Esophagus squamous epithelium (tissue), 5 donors: ENCODE results near the gene IP6K3. TPM values are rescaled to one million over a fixed set of nuclear protein-coding genes. Genes with fewer than 3 reads are reported as not detected.

Experiments
- DNase-seq: peaks from one replicate; lab custom pipeline; 2025; lab: John Stamatoyannopoulos, UW
- H3K27ac ChIP-seq, 4 donors: fragments of 200-600 bp; sonication (generic); one replicate each; pipeline ENCODE4 v1.5.1; 2016 to 2019; ENCODE audit warnings: mild to moderate bottlenecking in 1 of 4
- H3K27me3 ChIP-seq, 4 donors: fragments of 200-600 bp; sonication (generic); 1 replicate in 3 of 4; 2 replicates in 1 of 4; pipeline versions ENCODE4 v1.5.1 to v1.6.0; 2017 to 2021; ENCODE audit warnings: antibody characterized with exemption in 1 of 4
- H3K36me3 ChIP-seq, 3 donors: fragments of 200-600 bp; sonication (generic); one replicate each; pipeline ENCODE4 v1.5.1; 2016 to 2019
- H3K4me1 ChIP-seq, 3 donors: fragments of 200-600 bp; sonication (generic); one replicate each; pipeline ENCODE4 v1.5.1; 2017 to 2019
- H3K4me3 ChIP-seq, 4 donors: fragments of 200-600 bp; sonication (generic); 1 replicate in 3 of 4; 2 replicates in 1 of 4; pipeline ENCODE4 v1.5.1; 2016 to 2019; ENCODE audit warnings: mild to moderate bottlenecking in 2 of 4, moderate library complexity in 1 of 4
- H3K9me3 ChIP-seq, 3 donors: fragments of 200-600 bp; sonication (generic); one replicate each; pipeline ENCODE4 v1.5.1; 2016 to 2019
- POLR2A ChIP-seq, 4 donors: fragments of 450-650 bp; IDR thresholded peaks; one replicate each; pipeline ENCODE4 v1.6.1; 2017; ENCODE audit warnings: antibody characterized with exemption in 4 of 4, mild to moderate bottlenecking in 4 of 4, moderate library complexity in 3 of 4
- WGBS, 2 donors: methylation state at CpG; one replicate each; pipeline ENCODE4 v1.1.5; 2018; 5-methylcytosine and 5-hydroxymethylcytosine counted together
- intact Hi-C: fragments of 100-400 bp; cut with DNase I; formaldehyde crosslinking; loops from one replicate; pipeline ENCODE4 v1.15.0; 2022
- total RNA-seq, 4 donors: library from RNA; depleted of rRNA; stranded (reverse); fragments of >200 nt; gene quantifications; one replicate each; pipeline ENCODE4 v1.1.0, GENCODE V29; 2016
- TF ChIP-seq, protein P1 (sequence below), 6 experiments: fragments of 450-650 bp in 4 of 6; fragments of 200-600 bp in 2 of 6; sonication (generic) in 2 of 6; IDR thresholded peaks; one replicate each; pipeline ENCODE4 v1.5.1; 2016 to 2019; ENCODE audit warnings: antibody characterized with exemption in 6 of 6, mild to moderate bottlenecking in 4 of 6, moderate library complexity in 4 of 6
- donor health status: DM: yes; HTN: yes; CAD: no.

The IP6K3 gene
- total RNA-seq, 4 donors from 2014 or later: 0.75 to 5.5 (median 1.7) TPM; not detected in 1

- 33 to 43% methylated on average over 5 of the region's 5 CpGs for WGBS, 2 donors
- H3K9me3 ChIP-seq: no peaks in the 10 kb centered on the region
- H3K27ac ChIP-seq: peak overlapping the region; percentile 33 to 74 (median 52)
- intact Hi-C loops: loop anchor here (5.0 kb wide), 1 partner anchor 112 kb away; no protein-coding TSS in a partner anchor
- DNase-seq: no peak
- no peak for TF ChIP-seq POLR2A (IDR thresholded peaks at IDR 0.05)
- TF ChIP-seq, protein P1, sequence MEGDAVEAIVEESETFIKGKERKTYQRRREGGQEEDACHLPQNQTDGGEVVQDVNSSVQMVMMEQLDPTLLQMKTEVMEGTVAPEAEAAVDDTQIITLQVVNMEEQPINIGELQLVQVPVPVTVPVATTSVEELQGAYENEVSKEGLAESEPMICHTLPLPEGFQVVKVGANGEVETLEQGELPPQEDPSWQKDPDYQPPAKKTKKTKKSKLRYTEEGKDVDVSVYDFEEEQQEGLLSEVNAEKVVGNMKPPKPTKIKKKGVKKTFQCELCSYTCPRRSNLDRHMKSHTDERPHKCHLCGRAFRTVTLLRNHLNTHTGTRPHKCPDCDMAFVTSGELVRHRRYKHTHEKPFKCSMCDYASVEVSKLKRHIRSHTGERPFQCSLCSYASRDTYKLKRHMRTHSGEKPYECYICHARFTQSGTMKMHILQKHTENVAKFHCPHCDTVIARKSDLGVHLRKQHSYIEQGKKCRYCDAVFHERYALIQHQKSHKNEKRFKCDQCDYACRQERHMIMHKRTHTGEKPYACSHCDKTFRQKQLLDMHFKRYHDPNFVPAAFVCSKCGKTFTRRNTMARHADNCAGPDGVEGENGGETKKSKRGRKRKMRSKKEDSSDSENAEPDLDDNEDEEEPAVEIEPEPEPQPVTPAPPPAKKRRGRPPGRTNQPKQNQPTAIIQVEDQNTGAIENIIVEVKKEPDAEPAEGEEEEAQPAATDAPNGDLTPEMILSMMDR (IDR thresholded peaks at IDR 0.05): no peak
- H3K4me1 ChIP-seq: peaks cover 28 to 64% (median 56%) of the 10 kb centered on the region in 3 donors
- peaks cover 0 to 42% (median 3%) of the 10 kb centered on the region in 3 donors for H3K36me3 ChIP-seq
- no peaks in the 10 kb centered on the region for H3K27me3 ChIP-seq
- H3K4me3 ChIP-seq: no peak overlapping the region
Observed at GRCh38 chr6:33699739-33700138, 47.0 kb downstream of the IP6K3 start.

DNA sequence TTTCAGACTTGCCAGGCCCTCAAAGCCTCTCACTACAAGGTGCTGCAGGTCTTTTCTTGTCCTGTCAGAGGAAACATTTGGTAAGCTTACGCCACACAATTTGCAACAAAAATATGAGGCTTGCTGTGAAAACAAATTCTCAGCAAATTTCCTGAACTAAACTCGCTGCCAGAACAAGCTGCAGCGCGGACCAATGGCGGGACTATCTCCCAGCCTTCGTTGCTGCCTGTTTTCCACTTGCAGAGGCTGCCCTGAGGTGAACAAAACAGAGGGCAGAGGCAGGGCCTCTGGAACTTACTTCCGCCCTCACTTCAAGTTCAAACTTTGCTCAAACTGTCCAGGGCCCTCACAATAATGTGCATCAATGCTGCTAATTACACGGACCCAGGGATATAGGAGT, 47.6 kb downstream of the IP6K3 start:
- intact Hi-C loops: no loop called here
- Histone ChIP-seq H3K36me3 (peaks cover 0 to 38% (median 3%) of the 10 kb centered on the region in 3 donors), H3K27ac (peak overlapping the region; percentile 33 to 74 (median 52)), H3K9me3 (no peaks in the 10 kb centered on the region), H3K4me1 (peaks cover 34 to 70% (median 62%) of the 10 kb centered on the region in 3 donors), H3K4me3 (no peak overlapping the region), H3K27me3 (no peaks in the 10 kb centered on the region)
- no peak for TF ChIP-seq POLR2A (IDR thresholded peaks at IDR 0.05)
- TF ChIP-seq, protein P1 (IDR thresholded peaks at IDR 0.05): no peak
- no peak for DNase-seq
- 53 to 56% methylated on average over 7 to 8 of the region's 8 CpGs for WGBS, 2 donors

GRCh38 chr6:33698494-33698893, 48.2 kb downstream of the IP6K3 start:
- TF ChIP-seq, protein P1 (IDR thresholded peaks at IDR 0.05): no peak
- TF ChIP-seq POLR2A (IDR thresholded peaks at IDR 0.05): no peak
- intact Hi-C loops: no loop called here
- 53 to 55% methylated on average over 8 to 9 of the region's 10 CpGs for WGBS, 2 donors
- peaks cover 38 to 77% (median 67%) of the 10 kb centered on the region in 3 donors for H3K4me1 ChIP-seq
- no peak for DNase-seq
- peak overlapping the region; percentile 42 to 74 (median 59) for H3K27ac ChIP-seq
- H3K9me3 ChIP-seq: no peaks in the 10 kb centered on the region
- no peaks in the 10 kb centered on the region for H3K27me3 ChIP-seq
- peaks cover 2 to 42% (median 3%) of the 10 kb centered on the region in 3 donors for H3K36me3 ChIP-seq
- H3K4me3 ChIP-seq: no peak overlapping the region

- no peak for TF ChIP-seq POLR2A (IDR thresholded peaks at IDR 0.05)
- TF ChIP-seq, protein P1 (IDR thresholded peaks at IDR 0.05): no peak
- H3K4me3 ChIP-seq: no peak overlapping the region
- peak overlapping the region in 3 of 4 donors; percentile 61 to 84 (median 74) for H3K27ac ChIP-seq
- H3K4me1 ChIP-seq: peaks cover 39 to 83% (median 73%) of the 10 kb centered on the region in 3 donors
- no peaks in the 10 kb centered on the region for H3K27me3 ChIP-seq
- DNase-seq: no peak
- H3K36me3 ChIP-seq: peaks cover 3 to 48% (median 9%) of the 10 kb centered on the region in 3 donors
- 92 to 95% methylated on average over 10 of the region's 10 CpGs for WGBS, 2 donors
- intact Hi-C loops: no loop called here
- no peaks in the 10 kb centered on the region for H3K9me3 ChIP-seq
Observed at GRCh38 chr6:33697845-33698244, 48.9 kb downstream of the IP6K3 start.

DNA sequence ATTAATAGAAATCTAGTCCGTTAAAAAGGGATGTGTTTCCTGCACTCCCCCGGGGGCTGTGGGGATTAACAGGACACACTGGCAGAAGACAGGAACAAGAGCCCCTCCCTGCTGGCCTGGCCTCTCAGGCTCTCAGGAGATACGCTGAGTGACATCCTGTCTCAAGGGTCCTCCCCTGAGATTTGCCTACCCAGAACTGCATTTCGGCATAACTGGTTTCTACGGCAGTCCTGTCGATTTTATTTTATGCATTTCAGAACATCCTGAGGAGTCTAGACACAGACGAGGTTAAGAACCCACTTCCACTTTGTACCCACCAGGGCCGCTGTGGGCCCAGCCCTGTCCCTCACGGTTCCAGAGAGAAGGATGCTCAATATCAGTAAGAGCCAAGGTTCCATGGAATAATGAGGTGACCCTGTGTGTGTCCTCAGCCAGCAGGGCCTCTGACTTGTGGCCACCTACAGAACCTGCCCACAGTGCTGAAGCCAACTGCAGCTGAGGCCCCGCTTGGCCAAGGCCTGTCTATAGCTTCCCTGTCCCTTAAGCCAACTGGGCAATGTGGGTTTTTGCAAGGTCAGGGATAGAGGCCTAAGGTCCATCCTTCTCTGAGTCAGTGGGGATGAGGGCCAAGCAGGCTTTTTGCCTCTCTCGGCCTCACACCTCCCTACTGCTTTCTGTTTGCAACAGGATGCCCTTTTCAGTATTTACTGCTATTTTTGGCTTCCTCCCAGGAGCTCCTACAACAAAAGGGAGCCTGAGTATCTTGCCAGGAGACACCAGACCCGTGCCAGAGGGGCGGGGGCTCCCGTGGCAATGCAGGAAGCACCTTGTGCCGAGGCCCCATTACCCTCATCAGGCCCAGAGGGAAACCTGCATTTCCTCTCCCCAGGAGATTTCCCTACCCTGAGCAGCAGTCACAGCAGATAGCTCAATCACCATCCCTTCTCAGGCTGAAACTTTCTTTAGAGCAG, 49.9 kb downstream of the IP6K3 start:
- 20 to 48% methylated on average over 6 to 10 of the region's 15 CpGs for WGBS, 2 donors
- Histone ChIP-seq H3K4me1 (peaks cover 39 to 93% (median 83%) of the 10 kb centered on the region in 3 donors), H3K27ac (peak overlapping the region; percentile 40 to 84 (median 58)), H3K27me3 (no peaks in the 10 kb centered on the region), H3K36me3 (peaks cover 3 to 58% (median 11%) of the 10 kb centered on the region in 3 donors), H3K4me3 (no peak overlapping the region), H3K9me3 (no peaks in the 10 kb centered on the region)
- TF ChIP-seq, protein P1 (IDR thresholded peaks at IDR 0.05): no peak
- no peak for TF ChIP-seq POLR2A (IDR thresholded peaks at IDR 0.05)
- intact Hi-C loops: no loop called here
- no peak for DNase-seq
